ENCODE measurements around the gene MDN1.
"Not testable (repeated sequence)": the region's sequence is repeated elsewhere in the genome, so short reads cannot be mapped to it uniquely, and the experiment has no call there.

The MDN1 gene, protein sequence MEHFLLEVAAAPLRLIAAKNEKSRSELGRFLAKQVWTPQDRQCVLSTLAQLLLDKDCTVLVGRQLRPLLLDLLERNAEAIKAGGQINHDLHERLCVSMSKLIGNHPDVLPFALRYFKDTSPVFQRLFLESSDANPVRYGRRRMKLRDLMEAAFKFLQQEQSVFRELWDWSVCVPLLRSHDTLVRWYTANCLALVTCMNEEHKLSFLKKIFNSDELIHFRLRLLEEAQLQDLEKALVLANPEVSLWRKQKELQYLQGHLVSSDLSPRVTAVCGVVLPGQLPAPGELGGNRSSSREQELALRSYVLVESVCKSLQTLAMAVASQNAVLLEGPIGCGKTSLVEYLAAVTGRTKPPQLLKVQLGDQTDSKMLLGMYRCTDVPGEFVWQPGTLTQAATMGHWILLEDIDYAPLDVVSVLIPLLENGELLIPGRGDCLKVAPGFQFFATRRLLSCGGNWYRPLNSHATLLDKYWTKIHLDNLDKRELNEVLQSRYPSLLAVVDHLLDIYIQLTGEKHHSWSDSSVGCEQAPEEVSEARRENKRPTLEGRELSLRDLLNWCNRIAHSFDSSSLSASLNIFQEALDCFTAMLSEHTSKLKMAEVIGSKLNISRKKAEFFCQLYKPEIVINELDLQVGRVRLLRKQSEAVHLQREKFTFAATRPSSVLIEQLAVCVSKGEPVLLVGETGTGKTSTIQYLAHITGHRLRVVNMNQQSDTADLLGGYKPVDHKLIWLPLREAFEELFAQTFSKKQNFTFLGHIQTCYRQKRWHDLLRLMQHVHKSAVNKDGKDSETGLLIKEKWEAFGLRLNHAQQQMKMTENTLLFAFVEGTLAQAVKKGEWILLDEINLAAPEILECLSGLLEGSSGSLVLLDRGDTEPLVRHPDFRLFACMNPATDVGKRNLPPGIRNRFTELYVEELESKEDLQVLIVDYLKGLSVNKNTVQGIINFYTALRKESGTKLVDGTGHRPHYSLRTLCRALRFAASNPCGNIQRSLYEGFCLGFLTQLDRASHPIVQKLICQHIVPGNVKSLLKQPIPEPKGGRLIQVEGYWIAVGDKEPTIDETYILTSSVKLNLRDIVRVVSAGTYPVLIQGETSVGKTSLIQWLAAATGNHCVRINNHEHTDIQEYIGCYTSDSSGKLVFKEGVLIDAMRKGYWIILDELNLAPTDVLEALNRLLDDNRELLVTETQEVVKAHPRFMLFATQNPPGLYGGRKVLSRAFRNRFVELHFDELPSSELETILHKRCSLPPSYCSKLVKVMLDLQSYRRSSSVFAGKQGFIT (N-terminal part only)

DNA sequence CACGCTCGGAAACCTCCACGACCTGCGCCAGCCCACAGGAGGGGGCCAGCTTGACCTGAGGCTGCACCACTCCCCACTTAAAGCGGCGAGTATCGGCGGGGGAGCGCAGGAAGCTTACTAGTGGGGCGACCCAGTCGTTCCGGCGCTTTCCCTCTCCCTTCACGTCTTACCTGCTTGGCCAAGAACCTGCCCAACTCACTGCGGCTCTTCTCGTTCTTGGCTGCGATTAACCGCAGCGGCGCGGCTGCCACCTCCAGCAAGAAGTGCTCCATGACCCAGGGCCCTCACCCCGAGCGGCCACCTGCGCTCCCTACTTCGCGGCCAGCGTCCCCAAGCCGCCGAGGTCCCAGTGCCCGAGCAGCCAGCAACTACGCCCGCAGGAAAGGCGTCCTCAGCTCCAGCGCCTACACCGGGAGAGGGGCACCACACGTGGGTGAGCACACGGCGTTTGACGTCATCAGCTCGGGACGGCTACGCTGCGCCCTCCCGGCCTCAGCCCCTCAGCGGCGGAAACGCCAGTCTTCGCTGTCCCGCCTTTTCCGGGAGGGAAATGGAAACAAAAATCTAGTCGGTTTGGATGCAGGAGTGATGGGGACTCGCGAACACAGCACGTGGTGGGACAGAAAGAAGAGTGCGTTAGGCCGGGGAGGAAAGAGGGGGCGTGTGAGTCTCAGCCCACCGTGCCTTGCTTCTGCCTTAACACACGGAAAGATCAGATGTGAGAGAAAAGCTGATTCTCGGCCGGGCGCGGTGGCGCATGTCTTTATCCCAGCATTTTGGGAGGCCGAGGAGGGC, at the start of gene MDN1:
TSS of gene MDN1 (minus strand) at position 459 of the 795 bp plus-strand sequence. CDS start at position 272, 187 bp downstream.
- peak; percentile 72 for DNase-seq

DNA sequence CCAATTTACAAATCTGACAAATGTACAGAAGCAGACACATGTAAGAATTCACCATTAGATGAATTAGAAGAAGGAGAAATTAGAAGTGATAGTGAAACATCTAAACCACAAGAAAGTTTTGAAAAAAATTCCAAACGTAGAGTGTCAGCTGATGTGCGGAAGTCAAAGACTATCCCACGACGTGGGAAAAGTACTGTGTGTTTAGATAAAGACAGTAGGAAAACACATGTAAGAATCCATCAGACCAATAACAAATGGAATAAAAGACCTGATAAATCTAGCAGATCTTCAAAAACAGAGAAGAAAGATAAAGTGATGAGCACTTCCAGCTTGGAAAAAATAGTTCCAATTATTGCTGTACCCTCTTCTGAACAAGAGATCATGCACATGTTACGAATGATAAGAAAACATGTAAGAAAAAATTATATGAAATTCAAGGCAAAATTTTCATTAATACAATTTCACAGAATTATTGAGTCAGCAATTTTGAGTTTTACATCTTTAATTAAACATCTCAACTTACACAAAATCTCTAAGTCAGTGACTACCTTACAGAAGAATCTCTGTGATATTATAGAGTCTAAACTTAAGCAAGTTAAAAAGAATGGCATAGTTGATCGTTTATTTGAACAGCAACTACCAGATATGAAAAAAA, 46.6 kb upstream of the MDN1 start:
- no peak for DNase-seq

DNA sequence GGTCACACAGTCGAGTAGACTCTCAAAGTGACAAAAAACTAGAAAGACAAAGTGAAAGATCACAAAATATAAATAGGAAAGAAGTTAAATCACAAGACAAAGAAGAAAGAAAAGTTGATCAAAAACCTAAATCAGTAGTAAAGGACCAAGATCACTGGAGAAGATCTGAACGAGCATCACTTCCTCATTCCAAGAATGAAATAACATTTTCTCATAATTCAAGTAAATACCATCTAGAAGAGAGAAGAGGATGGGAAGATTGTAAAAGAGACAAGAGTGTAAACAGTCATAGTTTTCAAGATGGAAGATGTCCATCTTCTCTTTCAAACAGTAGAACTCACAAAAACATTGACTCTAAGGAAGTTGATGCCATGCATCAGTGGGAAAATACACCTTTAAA, 43.1 kb upstream of the MDN1 start:
- DNase-seq: no peak

DNA sequence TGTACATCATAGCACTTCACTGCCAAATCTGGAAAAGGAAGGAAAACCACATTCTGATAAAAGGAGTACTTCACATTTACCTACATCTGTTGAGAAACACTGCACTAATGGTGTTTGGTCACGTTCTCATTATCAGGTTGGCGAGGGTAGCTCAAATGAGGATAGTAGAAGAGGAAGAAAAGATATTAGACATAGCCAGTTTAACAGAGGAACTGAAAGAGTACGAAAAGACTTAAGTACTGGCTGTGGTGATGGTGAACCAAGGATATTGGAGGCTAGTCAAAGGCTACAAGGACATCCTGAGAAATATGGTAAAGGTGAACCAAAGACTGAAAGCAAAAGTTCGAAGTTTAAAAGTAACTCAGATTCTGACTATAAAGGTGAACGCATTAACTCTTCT, 42.7 kb upstream of the MDN1 start:
- DNase-seq: no peak

DNA sequence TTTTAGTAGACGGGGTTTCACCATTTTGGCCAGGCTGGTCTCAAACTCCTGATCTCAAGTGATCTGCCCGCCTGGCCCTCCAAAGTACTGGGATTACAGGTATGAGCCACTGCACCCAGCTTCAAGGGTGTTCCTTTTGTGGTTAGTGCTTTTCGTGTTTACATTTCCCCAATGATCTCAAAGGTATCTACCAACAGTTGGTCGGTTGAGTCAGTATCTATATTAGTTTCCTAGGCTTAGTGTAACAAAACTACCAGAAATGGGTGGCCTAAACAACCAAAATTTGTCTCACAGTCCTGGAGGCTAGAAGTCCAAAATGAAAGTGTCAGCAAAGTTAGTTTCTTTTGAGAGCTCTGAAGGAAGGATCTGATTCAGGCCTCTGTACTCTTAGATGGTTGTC, 40.1 kb upstream of the MDN1 start:
- DNase-seq: no peak

DNA sequence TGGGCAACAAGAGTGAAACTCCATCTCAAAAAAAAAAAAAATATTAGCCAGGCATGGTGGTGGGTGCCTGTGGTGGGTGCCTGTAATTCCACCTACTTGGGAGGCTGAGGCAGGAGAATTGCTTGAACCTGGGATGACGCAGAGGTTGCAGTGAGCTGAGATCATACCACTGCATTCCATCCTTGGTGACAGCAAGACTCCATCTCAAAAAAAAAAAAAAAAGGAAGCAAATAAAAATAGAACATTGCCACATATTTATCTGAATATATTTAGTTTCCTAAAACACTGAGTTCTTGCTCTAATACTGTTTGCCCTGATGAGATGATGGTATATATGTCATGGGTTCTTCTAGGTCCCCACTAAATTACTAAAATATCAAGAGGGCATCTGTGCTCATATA, 38.4 kb upstream of the MDN1 start:
- DNase-seq: no peak

DNA sequence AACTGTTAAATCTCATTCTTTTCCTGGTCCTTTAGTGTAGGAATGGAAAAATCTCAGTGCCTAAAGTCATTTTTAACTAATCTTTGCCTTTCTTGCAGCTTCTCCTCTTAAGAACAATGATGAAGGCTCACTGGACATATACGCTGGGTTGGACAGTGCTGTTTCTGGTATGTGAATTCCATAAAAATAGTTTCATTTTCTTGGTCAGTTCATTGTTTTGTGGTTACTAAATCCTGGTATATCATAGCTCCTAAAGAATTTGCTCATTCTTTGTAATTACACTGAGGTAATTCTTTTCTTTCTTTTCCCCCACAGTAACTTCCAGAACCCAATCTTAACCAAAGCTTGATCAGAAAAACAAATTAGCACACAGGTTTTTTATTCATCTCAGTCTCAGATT, 33.5 kb upstream of the MDN1 start:
- no peak for DNase-seq

DNA sequence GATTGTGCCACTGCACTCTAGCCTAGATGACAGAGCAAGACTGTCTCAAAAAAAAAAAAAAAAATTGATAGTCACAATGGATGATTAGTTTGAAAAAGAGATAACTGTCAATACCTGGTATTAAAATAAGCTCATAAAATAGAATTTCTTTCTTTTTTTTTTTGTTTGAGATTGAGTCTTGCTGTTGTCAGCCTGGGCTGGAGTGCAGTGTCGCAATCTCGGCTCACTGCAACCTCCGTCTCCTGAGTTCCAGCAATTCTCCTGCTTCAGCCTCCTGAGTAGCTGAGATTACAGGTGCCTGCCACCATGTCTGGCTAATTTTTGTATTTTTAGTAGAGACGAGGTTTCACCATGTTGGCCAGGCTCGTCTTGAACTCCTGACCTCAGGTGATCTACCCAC, 27.9 kb upstream of the MDN1 start:
- DNase-seq: not testable (repeated sequence)

DNA sequence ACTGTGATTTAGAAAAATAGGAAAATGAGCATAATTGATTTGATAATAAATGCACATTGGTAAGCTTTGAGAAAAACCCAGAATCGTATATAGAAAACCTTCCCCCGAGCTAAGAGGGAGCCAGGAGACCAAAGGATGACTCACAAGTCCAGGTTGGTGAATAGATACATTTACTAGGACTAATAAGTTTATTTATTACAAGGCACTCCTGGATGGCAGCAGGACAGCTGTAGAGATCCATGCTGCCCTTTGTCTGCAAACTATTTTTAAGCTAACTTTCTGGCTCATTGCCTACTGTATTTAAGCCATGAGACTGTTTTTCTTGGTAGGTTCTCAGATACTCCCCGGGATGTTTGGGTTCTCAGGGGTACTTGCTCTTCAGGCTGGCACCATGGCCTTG, 23.5 kb upstream of the MDN1 start:
- no peak for DNase-seq

DNA sequence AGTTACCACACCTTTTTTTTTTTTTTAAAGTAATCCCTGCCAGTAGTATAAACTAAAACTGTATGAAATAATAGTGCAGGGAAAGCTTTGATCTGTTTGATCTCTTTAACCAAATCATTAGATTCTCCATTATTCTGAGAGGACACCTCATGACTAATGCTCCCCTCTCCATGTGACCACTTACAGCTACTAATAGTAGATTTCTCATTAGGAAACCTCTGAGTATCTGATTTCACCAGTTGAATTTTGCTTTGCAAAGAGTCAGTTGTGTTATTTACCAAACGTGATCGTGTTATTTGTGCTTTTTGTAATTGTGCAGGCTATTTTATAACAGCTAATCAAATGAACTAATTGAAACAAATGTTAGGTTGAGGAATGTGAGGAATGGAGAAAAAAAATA, 22.6 kb upstream of the MDN1 start:
- no peak for DNase-seq

DNA sequence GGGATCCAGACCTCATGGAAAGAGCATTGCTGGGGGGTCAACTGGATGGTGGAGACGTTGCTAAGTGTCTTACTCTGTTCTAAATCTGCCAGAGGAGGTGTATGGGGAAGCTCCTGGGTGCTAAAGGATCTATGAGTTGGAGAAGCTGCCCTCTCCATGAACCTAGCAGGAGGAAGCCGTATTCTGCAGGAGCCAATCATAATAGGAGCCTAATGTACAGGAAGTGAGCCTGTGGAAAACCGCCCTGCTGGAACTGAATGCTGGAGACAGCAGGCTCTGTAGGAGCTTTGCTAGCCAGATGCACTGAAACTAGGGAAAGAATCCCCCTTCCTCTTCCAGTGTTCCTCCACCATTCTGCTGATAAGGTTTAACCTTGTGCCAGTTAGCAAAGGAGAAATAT, 20.9 kb upstream of the MDN1 start:
- DNase-seq: no peak

DNA sequence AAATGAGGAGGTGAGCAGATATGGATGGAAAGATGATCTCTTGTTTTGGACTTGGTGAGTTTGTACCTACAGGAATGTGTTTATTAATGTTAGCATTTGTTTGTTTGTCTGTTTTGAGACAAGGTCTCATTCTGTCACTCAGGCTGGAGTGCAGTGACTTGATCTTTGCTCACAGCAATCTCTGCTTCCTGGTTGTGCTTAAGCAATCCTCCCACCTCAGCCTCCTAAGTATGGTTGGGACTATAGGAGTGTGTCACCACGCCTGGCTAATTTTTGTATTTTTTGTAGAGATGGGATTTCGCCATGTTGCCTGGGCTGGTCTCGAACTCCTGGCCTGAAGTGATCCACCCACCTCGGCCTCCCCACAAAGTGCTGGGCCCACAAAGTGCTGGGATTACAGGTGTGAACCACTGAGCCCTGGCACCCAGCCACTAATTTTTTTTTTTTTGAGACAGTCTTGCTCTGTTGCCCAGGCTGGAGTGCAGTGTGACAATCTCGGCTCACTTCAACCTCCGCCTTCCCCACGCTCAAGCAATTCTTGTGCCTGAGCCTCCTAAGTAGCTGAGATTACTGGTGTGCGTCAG, 17.1 kb upstream of the MDN1 start:
- DNase-seq: no peak

DNA sequence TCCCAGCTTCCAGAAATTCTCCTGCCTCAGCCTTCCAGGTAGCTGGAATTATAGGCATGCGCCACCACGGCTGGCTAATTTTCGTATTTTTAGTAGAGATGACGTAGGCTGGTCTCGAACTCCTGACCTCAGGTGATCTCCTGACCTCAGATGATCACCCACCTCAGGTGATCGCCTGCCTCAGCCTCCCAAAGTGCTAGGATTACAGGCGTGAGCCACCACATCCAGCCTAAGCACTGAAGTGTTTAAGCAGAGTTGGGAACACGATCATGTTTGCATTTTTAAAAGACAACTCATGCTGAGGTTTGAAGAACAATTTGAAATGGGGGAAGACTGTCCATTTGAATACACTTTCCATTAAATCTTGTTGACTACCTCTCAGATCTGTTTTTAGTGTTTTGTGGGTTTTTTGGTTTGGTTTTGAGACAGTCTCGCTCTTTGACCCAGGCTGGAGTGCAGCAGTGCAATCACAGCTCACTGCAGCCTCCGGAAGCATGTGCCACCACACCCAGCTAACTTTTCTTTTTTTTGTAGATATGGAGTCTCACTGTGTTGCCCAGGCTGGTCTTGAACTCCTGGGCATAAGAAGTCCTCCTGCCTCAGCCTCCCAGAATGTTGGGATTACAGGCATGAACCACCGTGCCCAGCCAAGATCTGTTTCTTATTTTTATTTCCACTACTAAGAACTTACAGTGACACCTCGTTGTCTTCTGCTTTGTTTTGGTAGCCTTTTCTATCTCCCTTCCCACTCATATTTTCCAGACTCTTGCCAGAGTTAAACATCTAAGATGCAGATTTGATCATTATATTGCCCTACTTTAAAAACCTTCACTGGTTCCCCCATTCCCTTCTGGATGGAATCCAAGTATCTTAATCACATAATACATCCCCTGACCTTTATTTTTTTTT, 15.5 kb upstream of the MDN1 start:
- no peak for DNase-seq

DNA sequence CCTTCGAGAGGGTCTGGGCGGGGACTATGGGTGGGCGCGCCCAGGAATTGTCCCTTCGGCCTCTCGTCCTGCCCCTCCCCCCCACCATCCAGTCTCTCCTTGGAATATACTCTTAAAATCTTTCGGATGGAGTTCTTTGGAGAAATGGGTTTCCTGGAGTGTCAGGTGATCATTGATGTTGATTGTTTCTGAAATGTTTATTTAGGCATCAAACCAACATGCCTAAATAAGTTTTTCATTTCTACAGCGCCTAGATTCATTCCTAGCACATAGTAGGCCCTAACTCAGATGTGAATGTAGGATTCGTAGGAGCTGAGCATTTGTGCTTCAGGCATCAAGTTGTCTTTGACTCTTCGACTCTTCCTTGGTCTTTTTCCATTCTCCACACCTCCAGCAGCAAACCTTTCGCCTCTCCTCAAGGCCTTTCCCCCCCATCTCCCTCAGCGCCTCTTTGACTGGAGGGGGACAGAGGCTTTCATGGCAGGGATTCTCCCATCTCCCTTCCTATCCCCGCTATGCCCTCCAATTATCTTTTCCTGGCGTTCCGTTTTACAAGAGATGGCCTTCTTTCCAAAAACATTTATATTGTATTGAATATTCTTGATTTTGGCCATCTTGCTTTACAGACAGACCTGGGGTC, 10.7 kb upstream of the MDN1 start:
- DNase-seq: no peak

DNA sequence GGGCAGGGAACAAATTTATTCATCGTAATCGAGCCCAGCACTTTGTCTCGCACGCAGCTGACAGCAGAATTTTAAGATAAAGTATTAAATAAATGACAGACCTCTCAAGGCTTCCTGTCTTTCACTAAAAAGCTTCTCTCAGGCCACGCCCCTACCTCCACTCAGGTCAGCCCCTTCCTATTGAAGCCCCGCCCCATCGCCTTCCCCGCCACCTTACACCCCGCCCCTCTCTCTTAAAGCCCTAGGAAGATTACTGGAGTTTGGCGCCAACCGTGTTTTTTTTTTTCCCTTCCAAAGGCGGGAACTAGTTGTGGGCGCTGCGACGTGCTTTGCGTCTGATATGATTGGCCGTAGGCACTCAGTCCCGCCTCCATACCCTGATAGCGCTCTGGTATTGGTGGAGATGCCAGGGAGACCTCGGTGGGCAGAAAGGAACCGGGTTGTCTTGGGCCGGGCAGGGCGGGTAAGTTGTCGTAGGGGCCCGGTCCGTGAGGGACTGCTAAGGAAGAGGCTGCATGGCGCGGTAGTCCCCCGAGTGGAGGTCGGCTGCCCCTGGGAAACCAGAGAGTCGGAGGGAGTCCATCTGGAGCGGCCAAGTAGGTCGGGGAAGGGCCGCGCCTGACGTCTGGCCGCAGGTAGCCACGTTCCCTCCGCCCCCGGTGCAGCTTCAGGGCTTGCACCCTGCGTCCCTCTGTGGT, 10.0 kb upstream of the MDN1 start, which contains the start of gene CASP8AP2:
TSS of gene CASP8AP2 (plus strand) at position 409 of the 698 bp plus-strand sequence.
- DNase-seq: peak; percentile 79

DNA sequence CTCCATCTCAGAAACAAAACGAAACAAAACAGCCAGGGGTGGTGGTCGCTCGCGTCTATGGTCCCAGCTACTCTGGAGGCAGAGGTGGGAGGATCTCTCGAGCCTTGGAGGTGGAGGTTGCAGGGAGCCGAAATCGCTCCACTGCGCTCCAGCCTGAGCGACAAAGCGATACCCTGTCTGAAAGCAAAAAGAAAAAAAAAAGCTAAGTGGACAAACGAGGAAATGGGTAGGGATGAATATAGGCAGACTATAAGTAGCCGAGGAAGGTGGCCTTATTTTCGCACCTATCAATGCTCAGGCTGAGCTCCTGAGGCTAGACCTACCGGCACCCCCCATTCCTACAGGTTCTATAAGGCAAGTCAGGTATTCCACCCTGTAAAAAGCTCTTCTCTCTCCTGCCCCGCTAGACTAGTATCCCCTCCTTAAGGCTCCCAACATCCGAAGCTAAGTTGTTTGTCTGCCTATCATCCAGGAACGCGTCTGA, 9.4 kb upstream of the MDN1 start:
- no peak for DNase-seq

DNA sequence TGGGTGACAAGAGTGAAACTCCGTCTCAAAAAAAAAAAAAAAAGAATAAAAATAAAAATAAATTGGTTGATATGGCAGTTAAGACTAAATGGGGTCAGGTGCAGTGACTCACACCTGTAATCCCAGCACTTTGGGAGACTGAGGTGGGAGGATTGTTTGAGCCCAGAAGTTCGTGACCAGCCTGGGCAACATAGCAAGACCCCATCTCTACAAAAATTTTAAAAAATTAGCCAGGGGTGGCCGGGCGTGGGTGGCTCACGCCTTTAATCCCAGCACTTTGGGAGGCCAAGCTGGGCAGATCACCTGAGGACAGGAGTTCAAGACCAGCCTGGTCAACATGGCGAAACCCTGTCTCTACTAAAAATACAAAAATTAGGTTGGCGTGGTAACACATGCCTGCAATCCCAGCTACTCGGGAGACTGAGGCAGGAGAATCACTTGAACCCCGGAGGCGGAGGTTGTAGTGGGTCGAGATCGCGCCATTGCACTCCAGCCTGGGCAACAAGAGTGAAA, 8.9 kb upstream of the MDN1 start:
- not testable (repeated sequence) for DNase-seq

DNA sequence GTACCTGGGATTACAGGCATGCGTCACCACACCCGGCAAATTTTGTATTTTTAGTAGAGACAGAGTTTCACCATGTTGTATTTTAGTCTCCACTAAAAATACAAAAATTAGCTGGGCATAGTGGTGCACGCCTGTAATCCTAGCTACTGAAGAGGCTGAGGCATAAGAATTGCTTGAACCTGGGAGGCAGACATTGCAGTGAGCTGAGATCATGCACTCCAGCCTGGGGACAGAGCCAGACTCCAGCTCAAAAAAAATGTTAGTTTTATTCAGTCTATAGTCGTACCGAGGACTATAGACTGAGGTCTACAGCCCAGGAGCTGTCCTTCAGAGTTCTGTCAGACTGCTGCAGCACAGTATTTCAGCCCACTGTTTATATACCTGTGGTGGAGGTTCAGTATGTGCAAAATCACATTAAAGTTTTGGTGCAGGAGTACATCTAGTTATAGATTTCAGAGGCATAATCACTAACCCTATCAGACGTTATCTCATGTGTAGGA, 6.5 kb upstream of the MDN1 start:
- no peak for DNase-seq

DNA sequence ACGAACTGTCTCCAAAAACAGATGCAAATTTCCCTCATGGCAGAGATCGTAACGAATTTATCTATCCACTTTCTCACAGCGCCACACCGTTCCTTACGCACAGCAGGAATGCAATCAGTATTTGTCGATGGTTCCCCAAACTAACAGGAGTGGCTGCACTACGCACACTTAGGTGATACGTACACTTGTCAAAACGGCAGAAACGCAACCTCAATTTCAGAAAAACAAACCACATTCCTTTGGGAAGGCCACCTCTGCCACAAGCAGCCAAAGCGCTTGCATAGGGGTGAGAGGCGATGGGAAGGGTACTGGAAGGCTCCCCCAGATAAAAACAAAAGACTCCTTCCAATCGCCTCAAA, 638 bp downstream of the MDN1 start:
- no peak for DNase-seq

All from 8988T (cell line).